GM12864 (cell line): ENCODE data around the gene AQP6.

Experiments
- DNase-seq: peaks from one replicate; pipeline ENCODE4 v3.0.0-alpha.2; 2011; ENCODE audit warnings: low read depth
- H3K4me3 ChIP-seq: 2 replicates; pipeline ENCODE4 v1.5.1; 2011; ENCODE audit warnings: mild to moderate bottlenecking, low read depth, low read length, control low read depth
- CTCF ChIP-seq: IDR thresholded peaks from 2 replicates; pipeline ENCODE4 v1.5.1; 2011; ENCODE audit warnings: low read depth, mild to moderate bottlenecking, moderate library complexity, low read length, control low read depth, inconsistent platforms; ENCODE audit errors: missing control alignments

The AQP6 gene

GRCh38 chr12:49943625-49943960 is 29.2 kb upstream of the AQP6 start:
- DNase-seq = no peak
- TF ChIP-seq CTCF = no peak
- H3K4me3 ChIP-seq = no peak overlapping the region

- TF ChIP-seq CTCF = no peak
- no peak overlapping the region for H3K4me3 ChIP-seq
- no peak for DNase-seq
These were observed 28.7 kb upstream of the AQP6 start for GRCh38 chr12:49944046-49944445.

DNA sequence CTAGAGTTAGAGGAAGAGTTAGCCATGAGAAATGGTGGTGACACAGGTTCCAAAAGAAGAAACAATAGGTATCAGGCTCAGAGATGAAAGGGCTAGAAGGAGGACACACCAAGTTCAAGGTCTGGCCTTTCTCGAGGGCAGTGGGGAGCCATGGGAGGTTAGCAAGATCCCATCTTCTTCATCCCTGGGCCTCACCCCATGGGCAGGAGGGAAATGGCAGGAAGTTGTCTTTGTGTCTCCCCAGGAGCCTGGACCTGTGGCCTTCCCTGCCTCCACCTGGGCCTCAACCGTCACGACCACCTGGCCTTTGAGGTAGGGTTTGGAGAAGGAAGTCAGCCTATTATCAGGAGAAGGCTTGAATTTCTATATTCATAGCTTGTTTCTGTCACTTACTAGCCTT is 28.0 kb upstream of the AQP6 start:
- DNase-seq = no peak
- no peak overlapping the region for H3K4me3 ChIP-seq
- no peak for TF ChIP-seq CTCF

- DNase-seq = peak; percentile 34
- no peak overlapping the region; the same call in 1 of the 2 replicates for H3K4me3 ChIP-seq
- peak; percentile 99 for TF ChIP-seq CTCF
These were observed 27.2 kb upstream of the AQP6 start for GRCh38 chr12:49945394-49946080.

GRCh38 chr12:49946086-49946485 is 26.7 kb upstream of the AQP6 start:
- no peak overlapping the region for H3K4me3 ChIP-seq
- DNase-seq = no peak
- no peak for TF ChIP-seq CTCF

DNA sequence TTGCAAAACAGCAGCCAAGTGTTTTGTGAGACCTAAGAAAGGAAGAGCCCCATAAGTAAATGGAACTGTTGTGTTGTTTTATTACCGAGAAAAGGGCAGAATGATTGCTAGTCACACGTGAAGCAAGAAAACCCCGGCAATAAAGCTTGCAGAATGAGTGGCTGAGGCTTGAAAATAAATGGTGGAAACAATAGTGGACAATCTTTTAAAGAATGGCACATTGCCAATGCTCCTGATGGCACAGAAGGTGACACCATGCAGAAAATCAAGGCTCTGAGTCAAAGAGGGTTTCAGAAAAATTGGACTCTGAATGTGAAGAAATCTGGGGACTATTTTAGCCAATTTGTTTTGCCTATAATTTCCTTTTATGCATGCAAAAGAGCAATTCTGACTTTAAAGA is 26.2 kb upstream of the AQP6 start:
- no peak for TF ChIP-seq CTCF
- no peak overlapping the region for H3K4me3 ChIP-seq
- no peak for DNase-seq

- H3K4me3 ChIP-seq = no peak overlapping the region
- DNase-seq = no peak
- TF ChIP-seq CTCF = no peak
These were observed 25.0 kb upstream of the AQP6 start for GRCh38 chr12:49947593-49948226.
